ENCODE data around the gene KDM4B.

The KDM4B gene

GRCh38 chr19:5112175-5112574, 143.3 kb downstream of the KDM4B start:
- DNase-seq = no peak

DNA sequence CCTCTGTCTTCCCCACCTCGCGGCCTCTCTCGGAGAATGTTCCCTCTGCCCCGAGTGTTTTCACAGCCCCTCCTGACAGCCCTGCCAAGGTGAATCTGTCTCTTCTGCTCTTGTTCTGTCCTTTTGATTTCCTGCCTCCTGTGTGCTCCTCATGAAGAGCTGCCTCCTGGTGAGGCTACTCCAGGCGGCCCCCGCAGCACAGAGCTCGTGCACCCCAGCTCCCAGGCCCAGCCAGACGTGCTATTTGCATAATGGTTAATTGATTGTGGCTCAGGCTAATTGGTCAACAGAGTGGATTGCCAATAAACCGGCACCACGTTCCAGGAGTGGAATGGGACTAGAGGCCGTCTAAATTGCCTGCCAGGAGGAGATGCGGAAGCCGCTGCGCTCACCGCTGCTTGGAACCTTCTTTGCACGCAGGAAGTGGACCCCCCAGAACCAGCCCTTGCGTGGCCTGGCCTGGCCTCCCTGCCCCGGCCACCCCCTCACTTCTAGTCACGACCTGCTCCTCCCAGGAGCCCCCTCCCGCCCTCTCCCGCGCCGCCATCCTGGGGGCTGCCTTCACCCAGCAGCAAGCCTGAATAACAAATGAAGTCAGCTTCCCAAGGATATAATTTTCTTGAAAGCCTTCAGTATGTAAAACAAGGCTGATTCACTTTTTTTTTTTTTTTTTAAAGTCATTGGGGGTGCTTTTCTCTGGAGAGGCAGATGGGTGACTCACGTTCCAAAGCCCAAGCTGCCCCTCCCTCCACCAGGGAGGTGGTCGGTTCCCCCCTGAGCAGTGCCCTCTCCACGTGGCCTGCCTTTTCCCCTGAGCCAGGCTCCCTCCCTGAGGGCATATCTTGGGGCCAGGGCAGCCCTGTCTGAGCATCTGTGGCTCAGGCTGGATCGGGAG, 144.0 kb downstream of the KDM4B start:
- DNase-seq = no peak

GRCh38 chr19:5113633-5114586, 145.0 kb downstream of the KDM4B start:
- DNase-seq = no peak

- DNase-seq = no peak
Observed at GRCh38 chr19:5114727-5115126, 145.8 kb downstream of the KDM4B start.

GRCh38 chr19:5115351-5115750, 146.4 kb downstream of the KDM4B start:
- DNase-seq = no peak

- DNase-seq = no peak
Observed at GRCh38 chr19:5115771-5116202, 146.9 kb downstream of the KDM4B start.

GRCh38 chr19:5116292-5116691, 147.4 kb downstream of the KDM4B start:
- no peak for DNase-seq

- DNase-seq = no peak
Observed at GRCh38 chr19:5117421-5117820, 148.5 kb downstream of the KDM4B start.

DNA sequence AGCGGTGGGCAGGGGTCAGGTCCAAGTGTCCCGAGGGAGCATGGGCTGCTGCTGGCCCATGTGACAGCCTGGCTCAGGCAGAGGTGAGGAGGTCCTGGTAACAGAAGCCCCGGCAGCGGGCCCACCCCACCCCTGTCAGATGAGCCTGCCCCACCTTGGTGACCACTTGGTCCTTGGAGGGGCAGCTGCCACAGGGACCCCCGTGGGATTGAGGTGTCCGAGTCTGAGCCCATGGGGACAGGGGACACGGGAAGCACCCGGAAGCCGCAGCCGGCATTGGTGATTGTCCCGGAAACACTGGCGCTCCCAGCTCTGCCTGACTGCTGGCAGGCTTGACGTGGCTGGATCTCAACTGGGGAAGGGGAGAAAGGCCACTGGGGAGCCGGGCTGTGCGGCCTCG, 149.1 kb downstream of the KDM4B start:
- no peak for DNase-seq

DNA sequence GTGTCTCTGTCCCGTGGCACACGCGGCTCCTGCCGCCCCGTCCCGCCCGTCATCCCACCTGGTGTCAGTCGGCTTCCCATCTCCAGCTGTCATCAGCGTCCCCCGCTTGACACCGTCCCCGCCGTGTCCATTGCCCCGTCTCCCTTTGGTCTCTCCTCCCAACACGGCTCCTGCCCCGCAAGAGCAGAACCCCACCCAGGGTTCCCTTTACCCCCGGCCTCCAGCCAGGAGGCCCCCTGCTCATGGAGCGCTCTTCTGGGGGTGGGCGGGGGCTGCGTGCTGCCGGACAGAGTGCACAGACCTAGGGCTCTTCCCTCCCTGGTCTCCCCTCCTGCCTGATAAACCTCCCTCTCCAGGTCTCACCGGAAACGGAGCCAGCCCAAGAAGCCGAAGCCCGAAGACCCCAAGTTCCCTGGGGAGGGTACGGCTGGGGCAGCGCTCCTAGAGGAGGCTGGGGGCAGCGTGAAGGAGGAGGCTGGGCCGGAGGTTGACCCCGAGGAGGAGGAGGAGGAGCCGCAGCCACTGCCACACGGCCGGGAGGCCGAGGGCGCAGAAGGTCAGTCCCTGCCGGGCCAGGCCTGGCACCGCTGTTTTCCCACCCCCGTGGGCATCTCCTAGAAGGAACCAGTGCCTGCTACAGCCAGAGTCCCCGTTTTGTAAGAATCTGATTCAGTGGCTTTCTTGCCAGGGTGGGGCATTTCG, 150.5 kb downstream of the KDM4B start:
- DNase-seq = no peak

- no peak for DNase-seq
Observed at GRCh38 chr19:5120321-5120720, 151.4 kb downstream of the KDM4B start.

DNA sequence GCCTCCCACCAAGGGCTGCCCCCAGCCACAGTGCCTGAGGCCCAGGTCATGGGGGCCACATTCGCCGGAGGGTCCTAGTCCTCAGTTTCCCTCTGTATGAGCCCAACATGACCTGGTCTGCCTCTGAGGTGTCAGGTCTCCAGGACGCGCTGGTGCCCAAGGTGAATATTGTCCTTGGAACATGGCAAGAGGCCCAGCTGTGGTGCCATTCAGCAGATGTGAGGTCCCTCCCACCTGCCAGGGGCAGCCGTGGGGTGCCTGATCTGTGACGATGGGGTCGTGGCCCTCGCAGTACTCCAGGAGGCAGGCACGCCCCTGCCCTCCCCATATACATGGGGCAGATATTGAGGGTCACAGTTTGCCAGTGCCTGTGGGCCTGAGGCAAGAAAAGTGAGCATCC, 151.9 kb downstream of the KDM4B start:
- DNase-seq = no peak

- no peak for DNase-seq
Observed at GRCh38 chr19:5121266-5122120, 152.6 kb downstream of the KDM4B start.

DNA sequence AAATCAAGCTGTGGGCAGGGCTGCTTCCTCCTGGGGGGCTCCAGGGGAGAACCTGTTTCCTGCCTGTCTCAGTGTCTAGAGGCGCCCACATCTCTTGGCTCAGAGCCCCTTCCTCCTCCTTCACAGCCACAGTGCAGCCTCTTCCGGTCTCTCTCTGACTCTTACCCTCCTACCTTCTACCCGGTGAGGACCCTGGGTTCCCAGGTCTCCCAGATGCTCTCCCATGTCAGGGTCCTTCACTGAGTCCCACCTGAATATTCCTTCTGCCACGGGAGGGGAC, 153.1 kb downstream of the KDM4B start:
- DNase-seq = no peak

- no peak for DNase-seq
Observed at GRCh38 chr19:5122671-5123409, 153.9 kb downstream of the KDM4B start.

DNA sequence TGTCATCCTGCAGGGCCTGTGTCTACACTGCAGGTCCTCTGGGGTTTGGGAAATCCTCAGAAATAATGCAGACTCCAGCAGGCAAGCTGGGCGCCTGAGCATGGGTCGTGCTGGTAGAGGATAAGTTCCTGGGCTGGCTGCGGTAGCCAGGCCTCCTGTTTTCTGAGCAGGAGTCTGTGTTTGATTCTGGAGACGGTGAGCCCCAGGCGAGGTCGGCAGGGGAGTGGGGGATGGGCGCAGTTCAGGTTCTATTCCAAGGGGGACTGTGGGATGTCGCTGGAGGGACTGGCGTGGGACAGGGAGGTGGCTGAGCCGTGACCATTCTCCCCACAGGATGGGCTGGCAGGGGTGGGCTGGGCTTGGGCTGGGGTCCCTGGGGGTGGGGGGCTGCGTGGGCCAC, 154.7 kb downstream of the KDM4B start:
- no peak for DNase-seq

GRCh38 chr19:5124111-5124855, 155.4 kb downstream of the KDM4B start:
- DNase-seq = no peak

- no peak for DNase-seq
Observed at GRCh38 chr19:5125376-5125775, 156.5 kb downstream of the KDM4B start.

GRCh38 chr19:5125797-5126497, 157.0 kb downstream of the KDM4B start:
- DNase-seq = no peak

All from GF-D8 (cell line).